Uterus (tissue), 4 donors: ENCODE measurements around the gene FHDC1. TPM values are rescaled to one million over a fixed set of nuclear protein-coding genes. Genes with fewer than 3 reads are reported as not detected.
"Not testable (repeated sequence)": the region's sequence is repeated elsewhere in the genome, so short reads cannot be mapped to it uniquely, and the experiment has no call there.

Source experiments
- DNase-seq, 2 donors: peaks; one replicate each; pipeline ENCODE4 v3.0.0-alpha.2; 2019 to 2020
- H3K27ac ChIP-seq, 2 donors: fragments of 200-600 bp; sonication (generic); 1 replicate in 1 of 2; 2 replicates in 1 of 2; pipeline ENCODE4 v1.5.1; 2016 to 2018
- H3K27me3 ChIP-seq, 2 donors: fragments of 200-600 bp; sonication (generic); one replicate each; pipeline ENCODE4 v1.5.1; 2018 to 2019; ENCODE audit warnings: control low read depth in 1 of 2
- H3K36me3 ChIP-seq, 2 donors: fragments of 200-600 bp; sonication (generic); one replicate each; pipeline ENCODE4 v1.5.1; 2019; ENCODE audit warnings: control low read depth in 1 of 2
- H3K4me1 ChIP-seq, 2 donors: fragments of 200-600 bp; sonication (generic); one replicate each; pipeline ENCODE4 v1.5.1; 2018 to 2019; ENCODE audit warnings: control low read depth in 1 of 2
- H3K4me3 ChIP-seq, 2 donors: fragments of 200-600 bp; sonication (generic); 1 replicate in 1 of 2; 2 replicates in 1 of 2; pipeline ENCODE4 v1.5.1; 2018 to 2019; ENCODE audit warnings: mild to moderate bottlenecking in 1 of 2
- H3K9me3 ChIP-seq, 2 donors: fragments of 200-600 bp; sonication (generic); one replicate each; pipeline ENCODE4 v1.5.1; 2019; ENCODE audit warnings: control low read depth in 1 of 2
- CTCF ChIP-seq, 4 experiments: fragments of 200-600 bp in 2 of 4; fragments of 450-650 bp in 2 of 4; sonication (generic) in 2 of 4; IDR thresholded peaks; one replicate each; pipeline ENCODE4 v1.5.1; 2016 to 2019; ENCODE audit warnings: antibody characterized with exemption in 4 of 4, mild to moderate bottlenecking in 2 of 4, moderate library complexity in 1 of 4
- POLR2A ChIP-seq, 2 donors: fragments of 450-650 bp; IDR thresholded peaks; one replicate each; pipeline ENCODE4 v1.6.1; 2016; ENCODE audit warnings: antibody characterized with exemption in 2 of 2, mild to moderate bottlenecking in 1 of 2, moderate library complexity in 1 of 2
- intact Hi-C: fragments of 100-400 bp; cut with DNase I; formaldehyde crosslinking; loops from one replicate; pipeline ENCODE4 v1.15.1; 2023; ENCODE audit warnings: low total_unique reads
- total RNA-seq, 4 donors: library from RNA; depleted of rRNA in 3 of 4; stranded (reverse); fragments of >200 nt in 3 of 4; gene quantifications; one replicate each; pipeline versions ENCODE4 v1.1.0 to v1.2.4, GENCODE V29; 2014 to 2023
- donor health status: DM: yes; HTN: yes; CAD: no.

The FHDC1 gene
- total RNA-seq, result 1 to 10 TPM in 3 of 4 donors, under 1 TPM in 1; 0.88 to 10.0 (median 2.9) TPM

DNA sequence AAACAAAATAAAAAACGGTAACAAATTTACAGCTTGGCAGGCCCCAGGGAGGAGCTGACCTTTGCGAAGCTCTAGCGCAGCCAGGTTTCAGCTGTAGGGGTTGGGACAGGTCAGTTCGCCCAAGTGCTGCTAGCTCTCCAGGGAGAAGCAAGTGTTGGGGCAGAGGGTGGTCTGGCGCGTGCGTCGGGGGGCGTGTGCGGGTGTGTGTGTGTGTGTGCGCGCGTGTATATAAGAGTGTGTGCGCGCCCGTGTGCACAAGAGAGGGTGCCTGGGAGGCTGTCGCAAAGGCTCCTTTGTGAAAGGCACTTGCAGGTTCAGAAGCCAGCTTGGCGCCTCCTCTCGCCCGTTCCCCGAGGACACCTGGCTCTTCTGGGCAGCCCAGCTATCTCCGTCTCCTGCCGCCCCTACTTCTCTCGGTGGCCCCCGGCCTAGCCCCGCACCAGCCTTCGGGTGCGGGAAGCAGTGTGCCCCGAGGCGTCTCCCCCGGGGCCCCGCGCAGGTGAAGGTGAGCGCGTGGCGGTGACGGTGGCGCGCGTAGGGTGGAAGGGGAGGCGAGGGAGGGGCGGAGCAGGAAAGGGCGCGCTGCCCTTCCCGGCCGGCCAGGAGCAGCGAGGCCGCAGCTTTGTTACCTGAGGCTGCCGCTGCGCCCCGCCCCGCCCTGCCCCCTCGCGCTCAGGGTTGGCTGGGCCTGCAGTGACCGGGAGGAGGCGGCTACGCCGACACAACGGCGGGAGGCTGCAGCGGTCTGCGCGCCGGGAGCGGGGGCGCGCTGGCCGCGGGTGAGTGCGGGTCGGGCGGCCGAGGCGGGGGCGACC is at the start of gene FHDC1:
Gene FHDC1, plus strand, starts transcription at position 693 of the 815 bp plus-strand sequence. CDS start 6,735 bp downstream, outside the sequence.
- TF ChIP-seq CTCF (IDR thresholded peaks at IDR 0.05) (no peak), POLR2A (IDR thresholded peaks at IDR 0.05) (peak in 1 of 2 donors; percentile 49)
- peaks cover 0 to 2% of the 10 kb centered on the region in 2 donors for H3K27me3 ChIP-seq
- no peaks in the 10 kb centered on the region for H3K4me1 ChIP-seq
- peak within 1 kb of the TSS in 1 of 2 donors; percentile 3 for H3K27ac ChIP-seq
- H3K4me3 ChIP-seq, result peak within 1 kb of the TSS; percentile 46 to 61
- no peak for DNase-seq
- no peaks in the 10 kb centered on the region for H3K36me3 ChIP-seq
- no peaks in the 10 kb centered on the region for H3K9me3 ChIP-seq
- intact Hi-C loops, result no loop called here

GRCh38 chr4:152887981-152888380 is 48.1 kb upstream of the FHDC1 start:
- Histone ChIP-seq H3K27ac (no peak overlapping the region), H3K4me1 (no peaks in the 10 kb centered on the region), H3K9me3 (no peaks in the 10 kb centered on the region), H3K36me3 (no peaks in the 10 kb centered on the region), H3K27me3 (no peaks in the 10 kb centered on the region), H3K4me3 (no peak overlapping the region)
- TF ChIP-seq POLR2A (IDR thresholded peaks at IDR 0.05), result no peak
- TF ChIP-seq CTCF (IDR thresholded peaks at IDR 0.05), result no peak
- intact Hi-C loops, result no loop called here
- DNase-seq, result no peak

DNA sequence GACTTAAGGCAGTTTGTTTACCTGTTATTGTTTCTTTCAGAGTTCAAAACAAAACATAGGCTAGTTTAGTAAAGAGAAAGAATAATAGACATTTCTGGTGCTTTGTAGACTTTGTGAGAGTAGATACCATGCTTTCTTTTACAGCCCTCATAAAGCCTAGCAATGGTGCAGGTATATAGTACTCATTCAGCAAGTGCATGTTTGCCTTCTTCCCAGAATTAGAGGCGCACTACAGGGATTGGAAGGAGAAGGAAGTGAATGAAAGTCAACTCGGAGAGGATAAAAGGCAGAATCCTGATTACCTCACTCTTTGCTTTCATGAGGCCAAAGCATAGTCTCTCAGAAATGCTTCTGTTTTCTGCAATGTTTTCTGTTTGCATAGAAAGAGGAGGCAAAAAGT is 43.1 kb upstream of the FHDC1 start:
- TF ChIP-seq POLR2A (IDR thresholded peaks at IDR 0.05) (no peak), CTCF (IDR thresholded peaks at IDR 0.05) (no peak)
- H3K27me3 ChIP-seq, result no peaks in the 10 kb centered on the region
- intact Hi-C loops, result no loop called here
- H3K36me3 ChIP-seq, result no peaks in the 10 kb centered on the region
- H3K27ac ChIP-seq, result no peak overlapping the region
- no peak for DNase-seq
- H3K9me3 ChIP-seq, result no peaks in the 10 kb centered on the region
- no peaks in the 10 kb centered on the region for H3K4me1 ChIP-seq
- no peak overlapping the region for H3K4me3 ChIP-seq

- H3K4me1 ChIP-seq, result no peaks in the 10 kb centered on the region
- TF ChIP-seq POLR2A (IDR thresholded peaks at IDR 0.05) (no peak), CTCF (IDR thresholded peaks at IDR 0.05) (no peak)
- no peaks in the 10 kb centered on the region for H3K27me3 ChIP-seq
- intact Hi-C loops, result no loop called here
- H3K9me3 ChIP-seq, result no peaks in the 10 kb centered on the region
- no peak overlapping the region for H3K27ac ChIP-seq
- H3K4me3 ChIP-seq, result no peak overlapping the region
- no peak for DNase-seq
- H3K36me3 ChIP-seq, result no peaks in the 10 kb centered on the region
These were observed 41.5 kb upstream of the FHDC1 start for GRCh38 chr4:152894673-152895072.

- Histone ChIP-seq H3K4me1 (no peaks in the 10 kb centered on the region), H3K27me3 (no peaks in the 10 kb centered on the region), H3K4me3 (no peak overlapping the region), H3K36me3 (no peaks in the 10 kb centered on the region), H3K27ac (no peak overlapping the region), H3K9me3 (no peaks in the 10 kb centered on the region)
- DNase-seq, result no peak
- intact Hi-C loops, result no loop called here
- TF ChIP-seq CTCF (IDR thresholded peaks at IDR 0.05), result no peak
- TF ChIP-seq POLR2A (IDR thresholded peaks at IDR 0.05), result no peak
These were observed 39.3 kb upstream of the FHDC1 start for GRCh38 chr4:152896811-152897210.

DNA sequence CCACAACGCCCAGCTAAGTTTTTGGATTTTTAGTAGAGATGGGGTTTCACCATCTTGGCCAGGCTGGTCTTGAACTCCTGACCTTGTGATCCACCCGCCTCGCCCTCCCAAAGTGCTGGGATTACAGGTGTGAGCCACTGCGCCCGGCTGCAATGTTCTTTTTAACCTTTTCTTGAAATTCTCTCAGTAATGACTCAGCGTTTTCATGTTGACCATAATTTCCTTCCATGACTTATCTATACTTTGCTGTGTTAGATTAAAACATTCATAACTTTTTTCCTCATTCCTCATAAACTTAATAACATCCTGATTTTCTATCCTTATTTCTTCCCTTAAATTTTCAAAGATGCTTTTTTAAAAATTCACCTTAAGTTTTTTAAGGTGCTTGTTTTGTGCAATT is 38.0 kb upstream of the FHDC1 start:
- H3K4me1 ChIP-seq, DNase-seq, H3K36me3 ChIP-seq, intact Hi-C loops, H3K27me3 ChIP-seq, H3K4me3 ChIP-seq, H3K9me3 ChIP-seq, H3K27ac ChIP-seq: not testable (repeated sequence)
